Natural killer cell treated with Interleukin-12 subunit alpha and Interleukin-12 subunit beta and Interleukin-15 and Interleukin-18, amount 100 ng/mL, for 72 hours (primary cell): ENCODE data around the gene TTBK1. TPM values are rescaled to one million over a fixed set of nuclear protein-coding genes. Genes with fewer than 3 reads are reported as not detected.

ENCODE experiments used
- total RNA-seq, 2 donors: library from RNA; stranded (reverse); gene quantifications; one replicate each; pipeline ENCODE4 v1.2.3, GENCODE V29; 2022

The TTBK1 gene
- total RNA-seq, 2 donors from 2014 or later = 0.75 to 0.81 TPM

Other genes starting within 250 kb of the TTBK1 start
- 10 to 100 TPM; 55.7 to 77.8 TPM for gene MEA1, start 229.5 kb upstream of the TTBK1 start, total RNA-seq
- gene KLHDC3, start 229.2 kb upstream of the TTBK1 start, total RNA-seq = 10 to 100 TPM; 59.6 to 60.8 TPM
- 10 to 100 TPM; 86.9 to 96.5 TPM for gene RRP36, start 221.9 kb upstream of the TTBK1 start, total RNA-seq
- gene CUL7, start 189.6 kb upstream of the TTBK1 start, total RNA-seq = 1 to 10 TPM; 8.3 to 9.8 TPM
- gene MRPL2, start 184.0 kb upstream of the TTBK1 start, total RNA-seq = 10 to 100 TPM; 41.7 to 59.6 TPM
- 10 to 100 TPM; 12.3 to 13.0 TPM for gene KLC4, start 183.8 kb upstream of the TTBK1 start, total RNA-seq
- 1 to 10 TPM; 1.2 to 4.1 TPM for gene PTK7, start 167.2 kb upstream of the TTBK1 start, total RNA-seq
- gene SRF, start 72.2 kb upstream of the TTBK1 start, total RNA-seq = 10 to 100 TPM; 56.8 to 70.4 TPM
- gene CUL9, start 61.3 kb upstream of the TTBK1 start, total RNA-seq = 10 to 100 TPM; 41.5 to 85.8 TPM
- 10 to 100 TPM; 15.0 to 32.5 TPM for gene DNPH1, start 14.0 kb upstream of the TTBK1 start, total RNA-seq
- not detected for gene SLC22A7, start 54.8 kb downstream of the TTBK1 start, total RNA-seq
- gene CRIP3, start 65.3 kb downstream of the TTBK1 start, total RNA-seq = 1 to 10 TPM in 1 of 2 donors, not detected in 1; 2.0 TPM
- 10 to 100 TPM in 1 of 2 donors, 1 to 10 TPM in 1; 6.4 to 11.3 TPM for gene ZNF318, start 126.2 kb downstream of the TTBK1 start, total RNA-seq
- 10 to 100 TPM; 41.8 to 82.9 TPM for gene ABCC10, start 184.1 kb downstream of the TTBK1 start, total RNA-seq
- under 1 TPM in 1 of 2 donors, not detected in 1; 0.14 TPM for gene DLK2, start 212.1 kb downstream of the TTBK1 start, total RNA-seq
- gene TJAP1, start 234.1 kb downstream of the TTBK1 start, total RNA-seq = 10 to 100 TPM; 44.6 to 80.4 TPM